Measurements from ENCODE around the gene MPV17. TPM values are rescaled to one million over a fixed set of nuclear protein-coding genes. Genes with fewer than 3 reads are reported as not detected.
"Not testable (repeated sequence)": the region's sequence is repeated elsewhere in the genome, so short reads cannot be mapped to it uniquely, and the experiment has no call there.

Gene MPV17
- total RNA-seq, 1 donor from 2014 or later = 71.3 TPM

DNA sequence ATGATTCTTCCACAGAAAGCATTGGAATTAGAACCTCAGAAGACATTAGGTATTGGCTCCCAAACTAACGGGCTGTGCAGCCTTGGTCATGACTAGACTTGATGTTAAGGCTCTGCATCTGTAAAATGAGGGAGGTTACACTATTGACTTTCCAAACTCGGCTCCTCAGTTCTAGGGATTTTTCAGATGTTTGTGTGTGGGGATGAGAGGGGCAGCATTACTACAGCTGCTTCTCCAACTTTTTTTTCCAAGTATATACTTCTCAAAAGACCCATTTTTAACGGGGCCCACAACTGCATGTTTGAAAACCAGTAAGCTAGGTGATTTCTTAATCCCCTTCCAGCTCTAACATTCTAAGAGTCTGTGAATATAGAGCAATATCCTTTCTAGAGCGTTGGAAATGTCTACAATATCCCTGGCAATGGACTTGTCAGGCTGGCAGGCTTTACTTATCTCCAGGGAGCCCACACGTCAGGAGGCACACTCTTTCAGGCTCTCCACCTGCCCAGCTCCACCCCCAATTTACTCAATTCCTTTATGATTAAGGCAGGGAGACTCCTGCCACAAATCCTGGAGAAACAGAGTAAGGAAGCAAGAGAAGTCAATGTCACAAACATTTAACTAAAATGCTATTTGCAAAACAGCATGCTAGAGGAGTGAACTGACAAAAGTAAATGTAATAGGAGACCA is 844 bp upstream of the MPV17 start:
- TF ChIP-seq, protein P1, sequence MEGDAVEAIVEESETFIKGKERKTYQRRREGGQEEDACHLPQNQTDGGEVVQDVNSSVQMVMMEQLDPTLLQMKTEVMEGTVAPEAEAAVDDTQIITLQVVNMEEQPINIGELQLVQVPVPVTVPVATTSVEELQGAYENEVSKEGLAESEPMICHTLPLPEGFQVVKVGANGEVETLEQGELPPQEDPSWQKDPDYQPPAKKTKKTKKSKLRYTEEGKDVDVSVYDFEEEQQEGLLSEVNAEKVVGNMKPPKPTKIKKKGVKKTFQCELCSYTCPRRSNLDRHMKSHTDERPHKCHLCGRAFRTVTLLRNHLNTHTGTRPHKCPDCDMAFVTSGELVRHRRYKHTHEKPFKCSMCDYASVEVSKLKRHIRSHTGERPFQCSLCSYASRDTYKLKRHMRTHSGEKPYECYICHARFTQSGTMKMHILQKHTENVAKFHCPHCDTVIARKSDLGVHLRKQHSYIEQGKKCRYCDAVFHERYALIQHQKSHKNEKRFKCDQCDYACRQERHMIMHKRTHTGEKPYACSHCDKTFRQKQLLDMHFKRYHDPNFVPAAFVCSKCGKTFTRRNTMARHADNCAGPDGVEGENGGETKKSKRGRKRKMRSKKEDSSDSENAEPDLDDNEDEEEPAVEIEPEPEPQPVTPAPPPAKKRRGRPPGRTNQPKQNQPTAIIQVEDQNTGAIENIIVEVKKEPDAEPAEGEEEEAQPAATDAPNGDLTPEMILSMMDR (conservative IDR thresholded peaks at IDR 0.05; ENCODE audit: low read depth, low read length) = no peak
- no peak for DNase-seq (ENCODE audit: low read depth)
- peak overlapping the region; percentile 80 for H3K4me3 ChIP-seq (ENCODE audit: low read depth, low read length)

DNA sequence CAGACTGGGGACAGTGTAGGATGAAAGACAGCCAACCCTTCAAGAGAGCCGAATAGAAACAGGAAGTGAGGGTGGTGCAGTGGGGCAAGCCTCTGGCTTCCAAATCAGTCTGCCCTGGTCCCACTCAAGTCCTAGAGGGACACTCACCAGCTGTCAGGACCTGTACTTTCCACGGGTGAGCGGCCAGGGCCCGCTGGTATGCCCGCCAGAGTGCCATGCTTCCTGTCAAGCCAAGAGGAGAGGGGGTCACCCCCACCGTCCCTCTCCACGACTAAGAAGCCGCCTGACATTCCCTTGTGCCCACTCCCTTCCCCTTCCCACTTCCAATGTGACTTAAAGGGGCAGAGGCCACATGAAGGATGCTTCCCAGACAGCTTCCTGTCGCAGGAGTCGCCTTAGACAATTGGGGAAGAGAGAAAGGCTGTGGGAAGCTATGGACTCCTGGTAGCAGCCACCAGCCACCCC is 564 bp downstream of the MPV17 start:
- no peak for DNase-seq (ENCODE audit: low read depth)
- peak overlapping the region; percentile 80 for H3K4me3 ChIP-seq (ENCODE audit: low read depth, low read length)
- TF ChIP-seq, protein P1 (conservative IDR thresholded peaks at IDR 0.05; ENCODE audit: low read depth, low read length) = no peak

DNA sequence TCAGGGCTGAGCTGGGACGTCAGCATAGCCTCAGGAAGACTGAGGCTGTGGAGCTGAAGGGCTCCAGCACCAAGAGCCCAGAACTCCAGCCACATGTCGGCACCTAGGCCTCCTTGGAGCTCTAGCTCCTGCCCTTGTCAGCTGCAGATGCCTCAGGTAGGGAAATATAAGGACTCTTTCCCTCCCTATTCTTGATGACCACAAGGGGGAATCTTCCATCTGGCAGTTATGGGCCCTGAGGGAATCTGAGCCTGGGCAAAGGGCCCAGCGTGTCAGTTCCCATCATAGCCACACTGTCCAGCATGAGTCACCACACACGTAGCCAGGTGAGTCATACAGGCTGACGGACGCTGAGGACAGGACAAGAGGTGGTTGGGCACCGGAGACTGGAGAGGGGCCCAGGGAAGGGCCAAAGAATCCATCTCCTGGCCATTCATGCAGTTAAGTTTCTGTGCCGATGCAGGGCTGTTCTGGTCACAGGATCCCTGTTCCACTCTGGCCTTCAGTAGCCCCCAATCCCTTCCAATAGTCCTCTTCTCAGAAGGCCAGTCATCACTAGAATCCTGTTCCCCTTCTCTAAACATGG is 1.8 kb downstream of the MPV17 start:
- H3K4me3 ChIP-seq (ENCODE audit: low read depth, low read length) = peak overlapping the region; percentile 80
- TF ChIP-seq, protein P1 (conservative IDR thresholded peaks at IDR 0.05; ENCODE audit: low read depth, low read length) = peak; percentile 75
- peak; percentile 91 for DNase-seq (ENCODE audit: low read depth)

DNA sequence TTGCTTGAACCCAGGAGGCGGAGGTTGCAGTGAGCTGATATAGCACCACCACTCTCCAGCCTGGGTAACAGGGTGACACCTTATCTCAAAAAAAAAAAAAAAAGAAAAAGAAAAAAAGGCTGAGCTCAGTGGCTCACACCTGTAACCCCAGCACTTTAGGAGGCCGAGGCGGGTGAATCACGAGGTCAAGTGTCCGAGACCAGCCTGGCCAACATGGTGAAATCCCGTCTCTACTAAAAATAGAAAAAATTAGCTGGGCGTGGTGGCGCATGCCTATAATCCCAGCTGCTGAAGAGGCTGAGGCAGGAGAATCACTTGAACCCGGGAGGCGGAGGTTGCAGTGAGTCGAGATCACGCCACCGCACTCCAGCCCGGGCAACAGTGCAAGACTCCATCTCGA is 3.1 kb downstream of the MPV17 start:
- H3K4me3 ChIP-seq (ENCODE audit: low read depth, low read length); DNase-seq (ENCODE audit: low read depth): not testable (repeated sequence)

DNA sequence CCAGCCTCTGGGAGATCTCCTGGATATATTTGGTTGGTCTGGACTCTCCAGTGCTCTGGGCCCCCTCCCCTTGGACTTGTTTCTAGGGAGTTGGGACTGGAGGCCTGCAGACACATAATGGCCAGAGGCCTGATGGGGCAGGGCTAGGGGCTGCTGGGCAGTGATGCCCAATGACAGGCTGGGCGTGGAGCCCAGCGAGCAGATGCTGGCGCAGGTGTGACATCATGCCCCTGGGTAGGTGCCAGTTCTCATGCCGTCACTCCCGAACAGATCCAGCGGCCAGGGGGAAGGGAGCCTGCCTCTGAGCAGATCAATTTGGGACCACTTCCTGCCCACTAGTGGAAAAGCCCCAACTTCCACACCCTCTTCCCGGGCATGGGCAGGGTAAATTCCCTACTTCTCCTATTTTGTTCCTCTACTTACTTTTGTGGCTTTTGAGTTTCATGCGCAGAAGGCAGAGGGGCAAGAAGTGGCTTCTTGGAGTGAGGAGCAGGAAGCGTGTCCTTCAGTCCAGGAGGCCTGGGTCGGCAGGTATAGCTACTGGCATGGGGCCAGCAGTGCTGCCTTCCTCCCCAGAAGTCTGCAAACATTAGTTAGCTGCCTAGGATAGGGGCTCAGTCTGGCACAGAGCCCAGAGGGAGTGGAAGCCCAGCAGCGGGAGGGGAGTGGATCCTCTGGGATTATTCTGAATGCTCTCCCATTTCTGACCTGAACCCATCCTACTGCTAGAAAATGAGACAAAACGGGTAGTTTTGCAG is 6.1 kb downstream of the MPV17 start:
- no peak for DNase-seq (ENCODE audit: low read depth)
- TF ChIP-seq, protein P1 (conservative IDR thresholded peaks at IDR 0.05; ENCODE audit: low read depth, low read length) = no peak
- H3K4me3 ChIP-seq (ENCODE audit: low read depth, low read length) = no peak overlapping the region

DNA sequence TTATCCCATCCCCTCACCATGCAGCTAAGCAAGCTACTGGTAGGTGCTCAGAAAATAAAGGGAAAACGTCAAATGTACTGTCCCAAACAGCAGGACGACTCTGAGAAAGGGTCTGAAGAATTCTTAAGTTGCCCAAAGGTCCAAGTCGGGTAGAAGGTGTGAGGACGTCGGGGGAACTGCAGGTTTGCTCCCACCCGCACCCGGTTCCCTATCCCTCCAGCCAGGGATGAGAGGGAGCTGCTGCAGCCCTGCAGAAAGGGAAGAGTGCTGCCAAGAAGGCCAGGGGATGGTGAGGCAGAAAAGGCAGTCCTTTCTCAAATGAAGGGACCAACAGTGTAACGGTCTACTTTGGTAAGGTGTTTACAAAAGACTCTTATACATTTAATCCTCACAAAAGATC is 7.8 kb downstream of the MPV17 start:
- DNase-seq (ENCODE audit: low read depth) = no peak
- H3K4me3 ChIP-seq (ENCODE audit: low read depth, low read length) = no peak overlapping the region
- TF ChIP-seq, protein P1 (conservative IDR thresholded peaks at IDR 0.05; ENCODE audit: low read depth, low read length) = no peak

DNA sequence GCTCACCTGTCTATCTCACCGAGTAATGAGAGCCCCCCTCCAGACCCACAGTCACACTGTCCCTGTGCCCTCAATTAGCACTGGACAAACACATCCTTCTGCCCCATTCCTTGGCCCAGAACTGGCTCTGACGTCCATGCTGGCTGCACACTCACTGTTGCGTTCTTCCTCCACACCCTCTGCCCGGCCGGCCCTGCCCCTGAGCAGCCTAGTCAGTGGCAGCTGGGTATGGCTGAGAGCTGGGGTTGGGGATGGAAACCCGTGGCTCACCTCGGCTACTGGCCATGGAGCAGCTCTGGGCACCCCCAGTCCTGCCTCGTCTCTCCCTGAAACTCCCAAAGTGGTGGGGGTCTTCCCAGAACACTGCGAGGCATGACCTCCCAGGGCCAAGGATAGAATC is 8.2 kb downstream of the MPV17 start:
- no peak overlapping the region for H3K4me3 ChIP-seq (ENCODE audit: low read depth, low read length)
- TF ChIP-seq, protein P1 (conservative IDR thresholded peaks at IDR 0.05; ENCODE audit: low read depth, low read length) = no peak
- DNase-seq (ENCODE audit: low read depth) = no peak

Data from epithelial cell of proximal tubule (primary cell).